Stimulated activated naive B cell treated with anti-CD40 and anti-IgM and Interleukin-4, amounts not matched to agents 10 μg/mL and 1 μg/mL and 100 μg/mL, for 72 hours (primary cell): ENCODE data around the gene ZNF581.
A peak's percentile ranks its signal among the peaks of the same experiment; 100 is the strongest.

ENCODE experiments used
- ATAC-seq, 2 donors: fragments of 150-1000 bp; cut with Tn5 transposase; replicated peaks; 2 replicates each; pipeline ENCODE4 v1.10.0; 2021; ENCODE audit warnings: moderate library complexity in 1 of 2
- DNase-seq: peaks from one replicate; pipeline ENCODE4 v3.0.0; 2021
- H3K27ac Mint-ChIP-seq: one replicate; pipeline ENCODE4 v1.8.0; 2022; ENCODE audit warnings: mild to moderate bottlenecking, mixed read lengths
- H3K27me3 Mint-ChIP-seq, 2 donors: one replicate each; pipeline ENCODE4 v1.8.0; 2022; ENCODE audit warnings: mixed read lengths in 2 of 2
- H3K36me3 Mint-ChIP-seq, 2 donors: one replicate each; pipeline ENCODE4 v1.8.0; 2022; ENCODE audit warnings: mixed read lengths in 2 of 2, mild to moderate bottlenecking in 1 of 2
- H3K4me1 Mint-ChIP-seq, 2 donors: one replicate each; pipeline ENCODE4 v1.8.0; 2022; ENCODE audit warnings: mixed read lengths in 2 of 2, mild to moderate bottlenecking in 1 of 2
- H3K4me3 Mint-ChIP-seq, 2 donors: one replicate each; pipeline ENCODE4 v1.8.0; 2022; ENCODE audit warnings: mild to moderate bottlenecking in 2 of 2, mixed read lengths in 2 of 2, moderate library complexity in 1 of 2
- H3K9me3 Mint-ChIP-seq, 2 donors: one replicate each; pipeline ENCODE4 v1.8.0; 2022; ENCODE audit warnings: mixed read lengths in 2 of 2, mild to moderate bottlenecking in 1 of 2

ZNF581 gene

GRCh38 chr19:55666343-55667005 lies 23.0 kb downstream of the ZNF581 start:
- Mint-ChIP-seq H3K36me3 (peaks cover 57 to 73% of the 10 kb centered on the region in 2 donors), H3K27ac (no peak overlapping the region), H3K9me3 (no peaks in the 10 kb centered on the region), H3K4me1 (peaks cover 37 to 45% of the 10 kb centered on the region in 2 donors), H3K4me3 (no peak overlapping the region), H3K27me3 (no peaks in the 10 kb centered on the region)
- DNase-seq (no peak), ATAC-seq (no peak)

- DNase-seq (no peak), ATAC-seq (no peak)
- no peak overlapping the region for H3K27ac Mint-ChIP-seq
Observed at GRCh38 chr19:55667006-55667381, 23.5 kb downstream of the ZNF581 start.

GRCh38 chr19:55667511-55667910 lies 24.1 kb downstream of the ZNF581 start:
- no peak overlapping the region for H3K27ac Mint-ChIP-seq
- H3K27me3 Mint-ChIP-seq = no peaks in the 10 kb centered on the region
- no peak for ATAC-seq
- peaks cover 55 to 70% of the 10 kb centered on the region in 2 donors for H3K36me3 Mint-ChIP-seq
- H3K4me3 Mint-ChIP-seq = no peak overlapping the region
- H3K9me3 Mint-ChIP-seq = no peaks in the 10 kb centered on the region
- DNase-seq = no peak
- H3K4me1 Mint-ChIP-seq = peaks cover 38 to 41% of the 10 kb centered on the region in 2 donors

More at GRCh38 chr19:55667006-55667381, 23.5 kb downstream of the ZNF581 start:
- Mint-ChIP-seq H3K4me1 (peaks cover 36 to 43% of the 10 kb centered on the region in 2 donors), H3K9me3 (no peaks in the 10 kb centered on the region), H3K4me3 (no peak overlapping the region), H3K36me3 (peaks cover 54 to 71% of the 10 kb centered on the region in 2 donors), H3K27me3 (no peaks in the 10 kb centered on the region)

GRCh38 chr19:55667958-55668357 lies 24.5 kb downstream of the ZNF581 start:
- ATAC-seq = no peak
- Mint-ChIP-seq H3K27me3 (no peaks in the 10 kb centered on the region), H3K4me3 (no peak overlapping the region), H3K36me3 (peaks cover 50 to 65% of the 10 kb centered on the region in 2 donors), H3K27ac (peak overlapping the region; percentile 25), H3K9me3 (no peaks in the 10 kb centered on the region), H3K4me1 (peaks cover 34 to 36% of the 10 kb centered on the region in 2 donors)
- DNase-seq = no peak

GRCh38 chr19:55668603-55669348 lies 25.3 kb downstream of the ZNF581 start:
- H3K27me3 Mint-ChIP-seq = no peaks in the 10 kb centered on the region
- peaks cover 33 to 34% of the 10 kb centered on the region in 2 donors for H3K4me1 Mint-ChIP-seq
- H3K4me3 Mint-ChIP-seq = no peak overlapping the region
- peak overlapping the region; percentile 31 for H3K27ac Mint-ChIP-seq
- H3K36me3 Mint-ChIP-seq = peaks cover 49 to 62% of the 10 kb centered on the region in 2 donors
- no peaks in the 10 kb centered on the region for H3K9me3 Mint-ChIP-seq
- no peak for DNase-seq
- ATAC-seq = no peak

- Mint-ChIP-seq H3K4me3 (peak overlapping the region in 1 of 2 donors; percentile 30), H3K4me1 (peaks cover 36 to 41% of the 10 kb centered on the region in 2 donors), H3K36me3 (peaks cover 48 to 61% of the 10 kb centered on the region in 2 donors), H3K9me3 (no peaks in the 10 kb centered on the region), H3K27me3 (no peaks in the 10 kb centered on the region), H3K27ac (peak overlapping the region; percentile 71)
- ATAC-seq (no peak), DNase-seq (no peak)
Observed at GRCh38 chr19:55669418-55670279, 26.2 kb downstream of the ZNF581 start.

GRCh38 chr19:55670280-55671053 lies 27.0 kb downstream of the ZNF581 start:
- Mint-ChIP-seq H3K36me3 (peaks cover 49 to 64% of the 10 kb centered on the region in 2 donors), H3K27me3 (no peaks in the 10 kb centered on the region)
- ATAC-seq = no peak

GRCh38 chr19:55671054-55671378 lies 27.6 kb downstream of the ZNF581 start:
- ATAC-seq (no peak), DNase-seq (no peak)
- peak overlapping the region in 1 of 2 donors; percentile 22 for H3K4me3 Mint-ChIP-seq
- H3K27ac Mint-ChIP-seq = peak overlapping the region; percentile 44
- H3K36me3 Mint-ChIP-seq = peaks cover 47 to 65% of the 10 kb centered on the region in 2 donors
- H3K9me3 Mint-ChIP-seq = no peaks in the 10 kb centered on the region
- H3K27me3 Mint-ChIP-seq = no peaks in the 10 kb centered on the region
- peaks cover 37 to 39% of the 10 kb centered on the region in 2 donors for H3K4me1 Mint-ChIP-seq

More at GRCh38 chr19:55670280-55671053, 27.0 kb downstream of the ZNF581 start:
- H3K27ac Mint-ChIP-seq = peak overlapping the region; percentile 47
- H3K4me3 Mint-ChIP-seq = peak overlapping the region in 1 of 2 donors; percentile 22
- DNase-seq = no peak
- H3K9me3 Mint-ChIP-seq = no peaks in the 10 kb centered on the region
- peaks cover 38 to 42% of the 10 kb centered on the region in 2 donors for H3K4me1 Mint-ChIP-seq

GRCh38 chr19:55672418-55672817 lies 29.0 kb downstream of the ZNF581 start:
- Mint-ChIP-seq H3K27me3 (no peaks in the 10 kb centered on the region), H3K9me3 (no peaks in the 10 kb centered on the region), H3K4me1 (peaks cover 43 to 48% of the 10 kb centered on the region in 2 donors), H3K4me3 (no peak overlapping the region), H3K27ac (no peak overlapping the region), H3K36me3 (peaks cover 46 to 63% of the 10 kb centered on the region in 2 donors)
- ATAC-seq = no peak
- DNase-seq = no peak

- H3K4me1 Mint-ChIP-seq = peaks cover 52 to 58% of the 10 kb centered on the region in 2 donors
- H3K27ac Mint-ChIP-seq = peak overlapping the region; percentile 51
- H3K9me3 Mint-ChIP-seq = no peaks in the 10 kb centered on the region
- H3K27me3 Mint-ChIP-seq = no peaks in the 10 kb centered on the region
- ATAC-seq (no peak), DNase-seq (no peak)
- H3K36me3 Mint-ChIP-seq = peaks cover 47 to 65% of the 10 kb centered on the region in 2 donors
- peak overlapping the region; percentile 4 to 51 for H3K4me3 Mint-ChIP-seq
Observed at GRCh38 chr19:55673465-55673864, 30.0 kb downstream of the ZNF581 start.

- Mint-ChIP-seq H3K27me3 (no peaks in the 10 kb centered on the region), H3K36me3 (peaks cover 51 to 69% of the 10 kb centered on the region in 2 donors), H3K4me1 (peaks cover 56 to 63% of the 10 kb centered on the region in 2 donors), H3K4me3 (peak overlapping the region; percentile 51 to 95), H3K27ac (peak overlapping the region; percentile 51), H3K9me3 (no peaks in the 10 kb centered on the region)
- no peak for ATAC-seq
- DNase-seq = no peak
Observed at GRCh38 chr19:55673889-55674288, 30.4 kb downstream of the ZNF581 start.

GRCh38 chr19:55674459-55674840 lies 31.0 kb downstream of the ZNF581 start:
- ATAC-seq = no peak
- Mint-ChIP-seq H3K9me3 (no peaks in the 10 kb centered on the region), H3K36me3 (peaks cover 53 to 69% of the 10 kb centered on the region in 2 donors), H3K27me3 (no peaks in the 10 kb centered on the region), H3K4me3 (peak overlapping the region; percentile 95 to 96), H3K27ac (peak overlapping the region; percentile 87), H3K4me1 (peaks cover 60 to 68% of the 10 kb centered on the region in 2 donors)
- DNase-seq = no peak

- Mint-ChIP-seq H3K36me3 (peaks cover 53 to 69% of the 10 kb centered on the region in 2 donors), H3K27ac (peak within 1 kb of the TSS; percentile 97), H3K27me3 (no peaks in the 10 kb centered on the region), H3K4me3 (peak within 1 kb of the TSS; percentile 95 to 96), H3K4me1 (peaks cover 60 to 69% of the 10 kb centered on the region in 2 donors), H3K9me3 (no peaks in the 10 kb centered on the region)
- DNase-seq (peak; percentile 93), ATAC-seq (peak; percentile 77 to 84)
Observed at GRCh38 chr19:55674841-55675660, 31.6 kb downstream of the ZNF581 start, which contains the start of gene EPN1. EPN1 (plus strand) TSS chr19:55675226; CDS start chr19:55678628, 3,402 bp downstream.
